CD4-positive, alpha-beta T cell treated with Interleukin-15 for 1 hour (primary cell): ENCODE measurements around the gene CRYBG2.
"Not testable (repeated sequence)": the region's sequence is repeated elsewhere in the genome, so short reads cannot be mapped to it uniquely, and the experiment has no call there.

Experiments used
- DNase-seq: peaks from one replicate; pipeline ENCODE4 v3.0.0-alpha.2; 2020

CRYBG2 gene

GRCh38 chr1:26318338-26319064 is 35.4 kb downstream of the CRYBG2 start:
- peak; percentile 29 for DNase-seq

- peak; percentile 77 for DNase-seq
Measured at GRCh38 chr1:26317612-26318337, 36.2 kb downstream of the CRYBG2 start, which contains the start of gene CD52. TSS of gene CD52 (plus strand) at chr1:26317958. CDS start at chr1:26318018, 60 bp downstream.

- DNase-seq, result no peak
Measured at GRCh38 chr1:26317146-26317545, 36.8 kb downstream of the CRYBG2 start.

- no peak for DNase-seq
Measured at GRCh38 chr1:26315874-26316850, 37.8 kb downstream of the CRYBG2 start.

- no peak for DNase-seq
Measured at GRCh38 chr1:26314501-26314900, 39.4 kb downstream of the CRYBG2 start.

- DNase-seq, result not testable (repeated sequence)
Measured at GRCh38 chr1:26307966-26308899, 45.7 kb downstream of the CRYBG2 start.

GRCh38 chr1:26307363-26307781 is 46.6 kb downstream of the CRYBG2 start:
- DNase-seq, result no peak

GRCh38 chr1:26306290-26307229 is 47.4 kb downstream of the CRYBG2 start, which contains the start of gene UBXN11:
TSS of gene UBXN11 (minus strand) at chr1:26306636. CDS start at chr1:26302883, 3,753 bp downstream.
- peak; percentile 93 for DNase-seq

GRCh38 chr1:26305667-26306289 is 48.2 kb downstream of the CRYBG2 start:
- no peak for DNase-seq

GRCh38 chr1:26302733-26303405 is 51.1 kb downstream of the CRYBG2 start:
- DNase-seq, result no peak

- DNase-seq, result no peak
Measured at GRCh38 chr1:26300578-26301275, 53.2 kb downstream of the CRYBG2 start.

- no peak for DNase-seq
Measured at GRCh38 chr1:26297791-26298124, 56.2 kb downstream of the CRYBG2 start.

GRCh38 chr1:26297057-26297790 is 56.7 kb downstream of the CRYBG2 start:
- DNase-seq, result no peak

- no peak for DNase-seq
Measured at GRCh38 chr1:26296340-26297056, 57.4 kb downstream of the CRYBG2 start.

GRCh38 chr1:26295194-26296138 is 58.5 kb downstream of the CRYBG2 start:
- DNase-seq, result no peak

- DNase-seq, result no peak
Measured at GRCh38 chr1:26293911-26294463, 59.9 kb downstream of the CRYBG2 start.
